Measurements from ENCODE around the gene MBD5.

DNA sequence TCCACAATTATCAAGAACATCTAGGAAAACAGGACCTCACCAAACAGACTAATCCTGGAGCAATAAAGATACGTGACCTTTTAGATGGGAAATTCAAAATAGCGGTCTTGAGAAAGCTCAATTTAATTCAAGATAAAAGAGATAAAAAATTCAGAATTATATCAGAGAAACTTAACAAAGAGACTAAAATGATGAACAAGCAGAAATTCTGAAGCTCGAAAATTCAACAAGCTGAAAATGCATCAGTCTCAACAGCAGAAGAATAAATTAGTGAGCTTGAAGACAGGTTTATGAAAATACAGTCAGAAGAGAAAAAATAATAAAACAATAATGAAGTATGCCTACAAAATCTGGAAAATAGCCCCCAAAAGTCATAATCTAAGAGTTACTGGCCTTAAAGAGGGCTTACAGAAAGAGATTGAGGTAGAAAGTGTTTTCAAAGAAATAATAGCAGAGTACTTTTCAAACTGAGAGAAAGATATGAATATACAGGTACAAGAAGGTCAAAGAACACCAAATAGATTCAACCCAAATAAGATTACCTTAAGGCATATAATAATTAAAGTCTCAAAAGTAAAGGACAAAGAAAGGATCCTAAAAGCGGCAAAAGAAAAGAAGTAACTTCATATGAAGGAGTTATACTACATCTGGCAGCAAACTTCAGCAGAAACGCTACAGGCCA, 13.5 kb upstream of the MBD5 start:
- TF ChIP-seq POLR2A (IDR thresholded peaks at IDR 0.05) (no peak), EP300 (IDR thresholded peaks at IDR 0.05) (no peak)

Measured in stomach (tissue), 4 donors.